Measurements from ENCODE around the gene TRPV4. TPM values are rescaled to one million over a fixed set of nuclear protein-coding genes. Genes with fewer than 3 reads are reported as not detected.
A peak's percentile ranks its signal among the peaks of the same experiment; 100 is the strongest.

TRPV4 gene
- total RNA-seq, 2 donors from 2014 or later: 5.2 to 6.3 TPM

GRCh38 chr12:109822416-109822815, 10.8 kb downstream of the TRPV4 start:
- Histone ChIP-seq H3K27me3 (no peaks in the 10 kb centered on the region), H3K36me3 (replicated peaks in 1 of 2; ENCODE audit: insufficient read depth in 1 of 2, low read depth in 2 of 2) (no peaks in the 10 kb centered on the region), H3K4me1 (peaks cover 22% of the 10 kb centered on the region), H3K9me3 (no peaks in the 10 kb centered on the region), H3K27ac (peak overlapping the region; percentile 64 to 80 (median 76)), H3K4me3 (no peak overlapping the region)
- no peak for TF ChIP-seq POLR2A (IDR thresholded peaks at IDR 0.05)
- TF ChIP-seq, protein P1, sequence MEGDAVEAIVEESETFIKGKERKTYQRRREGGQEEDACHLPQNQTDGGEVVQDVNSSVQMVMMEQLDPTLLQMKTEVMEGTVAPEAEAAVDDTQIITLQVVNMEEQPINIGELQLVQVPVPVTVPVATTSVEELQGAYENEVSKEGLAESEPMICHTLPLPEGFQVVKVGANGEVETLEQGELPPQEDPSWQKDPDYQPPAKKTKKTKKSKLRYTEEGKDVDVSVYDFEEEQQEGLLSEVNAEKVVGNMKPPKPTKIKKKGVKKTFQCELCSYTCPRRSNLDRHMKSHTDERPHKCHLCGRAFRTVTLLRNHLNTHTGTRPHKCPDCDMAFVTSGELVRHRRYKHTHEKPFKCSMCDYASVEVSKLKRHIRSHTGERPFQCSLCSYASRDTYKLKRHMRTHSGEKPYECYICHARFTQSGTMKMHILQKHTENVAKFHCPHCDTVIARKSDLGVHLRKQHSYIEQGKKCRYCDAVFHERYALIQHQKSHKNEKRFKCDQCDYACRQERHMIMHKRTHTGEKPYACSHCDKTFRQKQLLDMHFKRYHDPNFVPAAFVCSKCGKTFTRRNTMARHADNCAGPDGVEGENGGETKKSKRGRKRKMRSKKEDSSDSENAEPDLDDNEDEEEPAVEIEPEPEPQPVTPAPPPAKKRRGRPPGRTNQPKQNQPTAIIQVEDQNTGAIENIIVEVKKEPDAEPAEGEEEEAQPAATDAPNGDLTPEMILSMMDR (IDR thresholded peaks at IDR 0.05): no peak
- ATAC-seq (no peak), DNase-seq (peak in 1 of 4 donors; percentile 18)
- intact Hi-C loops (cut with DNase I): no loop called here
- 52 to 57% methylated on average over 7 of the region's 7 CpGs for WGBS, 2 donors

DNA sequence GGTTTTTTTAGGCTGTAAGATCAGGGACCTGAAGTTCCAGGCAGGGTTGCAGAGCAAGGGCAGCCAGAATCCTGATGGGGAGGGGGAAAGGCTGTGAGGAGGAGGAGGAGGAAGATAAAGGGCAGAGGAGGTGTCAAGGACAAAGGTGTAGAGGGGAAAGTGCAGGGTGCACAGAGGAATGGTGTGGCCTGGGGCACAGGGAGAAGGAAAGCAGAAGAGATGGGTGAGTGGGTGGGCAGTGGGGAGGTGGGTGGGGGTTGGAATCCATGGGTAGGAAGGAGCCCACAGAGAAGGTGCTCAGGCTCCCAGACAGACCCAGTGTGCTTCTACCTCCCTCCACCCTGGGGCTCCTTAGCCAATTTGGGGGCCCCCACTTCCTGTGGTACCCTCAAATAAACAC, 11.2 kb downstream of the TRPV4 start:
- Histone ChIP-seq H3K4me1 (peaks cover 22% of the 10 kb centered on the region), H3K9me3 (no peaks in the 10 kb centered on the region), H3K36me3 (replicated peaks in 1 of 2; ENCODE audit: insufficient read depth in 1 of 2, low read depth in 2 of 2) (no peaks in the 10 kb centered on the region), H3K4me3 (no peak overlapping the region), H3K27me3 (no peaks in the 10 kb centered on the region), H3K27ac (peak overlapping the region; percentile 47 to 80 (median 72))
- DNase-seq (no peak), ATAC-seq (no peak)
- intact Hi-C loops (cut with DNase I): no loop called here
- TF ChIP-seq POLR2A (IDR thresholded peaks at IDR 0.05): no peak
- TF ChIP-seq, protein P1 (IDR thresholded peaks at IDR 0.05): no peak

- no peaks in the 10 kb centered on the region for H3K9me3 ChIP-seq
- no peaks in the 10 kb centered on the region for H3K27me3 ChIP-seq
- TF ChIP-seq, protein P1 (IDR thresholded peaks at IDR 0.05): no peak
- no peak for TF ChIP-seq POLR2A (IDR thresholded peaks at IDR 0.05)
- peaks cover 22% of the 10 kb centered on the region for H3K4me1 ChIP-seq
- no peak overlapping the region for H3K27ac ChIP-seq
- no peak overlapping the region for H3K4me3 ChIP-seq
- ATAC-seq (no peak), DNase-seq (no peak)
- 83 to 85% methylated on average over 13 to 16 of the region's 16 CpGs for WGBS, 2 donors
- no peaks in the 10 kb centered on the region for H3K36me3 ChIP-seq (replicated peaks in 1 of 2; ENCODE audit: insufficient read depth in 1 of 2, low read depth in 2 of 2)
- intact Hi-C loops (cut with DNase I): no loop called here
Measured at GRCh38 chr12:109820816-109821381, 12.3 kb downstream of the TRPV4 start.

DNA sequence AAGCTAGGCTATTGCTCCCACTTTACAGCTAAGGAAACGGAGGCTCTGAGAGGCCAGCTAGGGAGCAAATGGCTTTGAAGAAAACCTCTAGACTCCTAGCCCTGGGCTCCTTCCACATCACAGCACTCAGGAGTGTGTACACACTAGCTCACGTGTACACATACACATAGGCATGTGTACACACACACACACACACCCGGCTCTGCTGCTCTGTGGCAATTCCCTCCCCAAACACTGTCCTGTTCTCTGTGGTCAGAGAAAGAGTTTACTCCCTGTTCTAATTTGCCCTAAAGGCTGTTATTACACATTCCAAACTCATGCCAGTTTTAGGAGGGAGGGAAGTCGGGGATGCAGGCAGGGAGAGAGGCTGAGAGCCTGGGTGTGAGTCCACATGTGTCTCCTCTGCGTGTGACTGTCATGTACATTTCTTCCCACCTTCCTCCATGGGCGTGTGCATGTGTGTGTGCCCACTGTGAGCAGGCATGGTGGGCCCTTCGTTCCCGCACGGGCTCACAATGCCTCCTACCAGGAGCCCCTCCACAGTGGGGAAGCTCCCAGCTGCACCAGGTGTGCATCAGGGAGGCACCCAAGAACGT, 14.2 kb downstream of the TRPV4 start:
- Histone ChIP-seq H3K4me3 (no peak overlapping the region), H3K36me3 (replicated peaks in 1 of 2; ENCODE audit: insufficient read depth in 1 of 2, low read depth in 2 of 2) (no peaks in the 10 kb centered on the region), H3K27ac (no peak overlapping the region), H3K4me1 (peaks cover 22% of the 10 kb centered on the region), H3K9me3 (no peaks in the 10 kb centered on the region), H3K27me3 (no peaks in the 10 kb centered on the region)
- 58 to 67% methylated on average over 8 to 10 of the region's 10 CpGs for WGBS, 2 donors
- no peak for DNase-seq
- TF ChIP-seq POLR2A (IDR thresholded peaks at IDR 0.05): no peak
- TF ChIP-seq, protein P1 (IDR thresholded peaks at IDR 0.05): no peak
- intact Hi-C loops (cut with DNase I): no loop called here
- ATAC-seq: no peak

- TF ChIP-seq, protein P1 (IDR thresholded peaks at IDR 0.05): no peak
- no peak for TF ChIP-seq POLR2A (IDR thresholded peaks at IDR 0.05)
- DNase-seq (no peak), ATAC-seq (no peak)
- intact Hi-C loops (cut with DNase I): no loop called here
- H3K27me3 ChIP-seq: no peaks in the 10 kb centered on the region
- H3K4me1 ChIP-seq: peaks cover 17% of the 10 kb centered on the region
- no peak overlapping the region for H3K4me3 ChIP-seq
- H3K36me3 ChIP-seq (replicated peaks in 1 of 2; ENCODE audit: insufficient read depth in 1 of 2, low read depth in 2 of 2): no peaks in the 10 kb centered on the region
- no peaks in the 10 kb centered on the region for H3K9me3 ChIP-seq
- H3K27ac ChIP-seq: no peak overlapping the region
- 87 to 93% methylated on average over 4 to 9 of the region's 9 CpGs for WGBS, 2 donors
Measured at GRCh38 chr12:109818253-109818652, 14.9 kb downstream of the TRPV4 start.

Measured in body of pancreas (tissue), 4 donors.